Regular cardiac myocyte (primary cell): ENCODE results near the gene RPGRIP1. TPM values are rescaled to one million over a fixed set of nuclear protein-coding genes. Genes with fewer than 3 reads are reported as not detected.

ENCODE experiments used
- total RNA-seq: library from RNA; depleted of rRNA; stranded (reverse); fragments of >200 nt; gene quantifications from 2 replicates; pipeline ENCODE4 v1.2.3, GENCODE V29; 2014

RPGRIP1 gene
- total RNA-seq, result not detected in 2 replicates

GRCh38 chr14:21279783-21280182 lies at the start of gene RPGRIP1:
TSS of gene RPGRIP1 (plus strand) at chr14:21280083. CDS start at chr14:21287977, 7,894 bp downstream.

GRCh38 chr14:21269252-21270046 lies 10.4 kb upstream of the RPGRIP1 start, which contains the start of gene HNRNPC:
TSS of gene HNRNPC (minus strand) at chr14:21269442. CDS start at chr14:21234193, 35,249 bp downstream.

Other genes starting within 250 kb of the RPGRIP1 start
- gene TPPP2, start 249.9 kb upstream of the RPGRIP1 start, total RNA-seq, result not detected in 2 replicates
- not detected in 2 replicates for gene RNASE13, start 245.3 kb upstream of the RPGRIP1 start, total RNA-seq
- gene RNASE7, start 237.7 kb upstream of the RPGRIP1 start, total RNA-seq, result not detected in 2 replicates
- not detected in 2 replicates for gene RNASE8, start 222.3 kb upstream of the RPGRIP1 start, total RNA-seq
- 30.3 and 43.7 TPM in 2 replicates for gene ARHGEF40, start 209.8 kb upstream of the RPGRIP1 start, total RNA-seq
- gene ZNF219, start 181.4 kb upstream of the RPGRIP1 start, total RNA-seq, result 0.58 and 4.8 TPM in 2 replicates
- not detected in 2 replicates for gene TMEM253, start 179.0 kb upstream of the RPGRIP1 start, total RNA-seq
- not detected in 2 replicates for gene OR5AU1, start 124.0 kb upstream of the RPGRIP1 start, total RNA-seq
- 696 and 811 TPM in 2 replicates for gene HNRNPC, start 10.6 kb upstream of the RPGRIP1 start, total RNA-seq
- 74.4 and 143 TPM in 2 replicates for gene SUPT16H, start 103.9 kb downstream of the RPGRIP1 start, total RNA-seq
- 35.8 and 59.4 TPM in 2 replicates for gene CHD8, start 176.0 kb downstream of the RPGRIP1 start, total RNA-seq
- 26.8 and 29.0 TPM in 2 replicates for gene RAB2B, start 196.9 kb downstream of the RPGRIP1 start, total RNA-seq
- 18.9 and 32.6 TPM in 2 replicates for gene TOX4, start 197.1 kb downstream of the RPGRIP1 start, total RNA-seq
- 79.0 and 108 TPM in 2 replicates for gene METTL3, start 231.3 kb downstream of the RPGRIP1 start, total RNA-seq
- gene SALL2, start 246.3 kb downstream of the RPGRIP1 start, total RNA-seq, result 1.2 and 1.7 TPM in 2 replicates